Hepatocyte (in vitro differentiated cells): ENCODE results near the gene TENT5C.

Experiments
- EZH2 ChIP-seq: fragments of 200-600 bp; sonication (generic); IDR thresholded peaks from 2 replicates; pipeline ENCODE4 v1.6.1; 2016; ENCODE audit warnings: antibody characterized with exemption, mild to moderate bottlenecking, borderline replicate concordance
- EZH2phosphoT487 ChIP-seq: fragments of 200-600 bp; sonication (generic); IDR thresholded peaks from one replicate; pipeline ENCODE4 v1.6.1; 2018; ENCODE audit warnings: antibody characterized with exemption, mild to moderate bottlenecking, low read depth, moderate library complexity; ENCODE audit not compliant: unreplicated experiment, severe bottlenecking
- TF ChIP-seq, protein P1 (sequence below): fragments of 200-600 bp; sonication (generic); IDR thresholded peaks from 2 replicates; pipeline ENCODE4 v1.5.1; 2016; ENCODE audit warnings: antibody characterized with exemption, mild to moderate bottlenecking; ENCODE audit not compliant: poor library complexity

DNA sequence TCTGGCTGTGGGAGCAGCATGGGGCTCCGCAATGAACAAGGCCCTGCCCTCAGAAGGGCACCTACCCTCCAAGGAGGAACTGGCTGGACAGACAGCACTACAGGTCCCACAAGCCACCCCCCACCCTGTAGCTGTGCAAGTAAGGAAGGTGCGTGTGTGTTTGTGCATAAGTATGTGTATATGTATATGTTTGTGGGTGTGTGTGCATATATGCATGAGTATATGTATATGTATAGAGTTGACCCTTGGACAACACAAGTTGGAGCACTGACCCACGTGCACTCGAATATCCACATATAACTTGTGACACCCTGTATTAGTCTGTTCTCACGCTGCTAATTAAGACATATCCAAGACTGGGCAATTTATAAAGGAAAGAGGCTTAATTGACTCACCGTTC lies 22.6 kb upstream of the TENT5C start:
- TF ChIP-seq, protein P1, sequence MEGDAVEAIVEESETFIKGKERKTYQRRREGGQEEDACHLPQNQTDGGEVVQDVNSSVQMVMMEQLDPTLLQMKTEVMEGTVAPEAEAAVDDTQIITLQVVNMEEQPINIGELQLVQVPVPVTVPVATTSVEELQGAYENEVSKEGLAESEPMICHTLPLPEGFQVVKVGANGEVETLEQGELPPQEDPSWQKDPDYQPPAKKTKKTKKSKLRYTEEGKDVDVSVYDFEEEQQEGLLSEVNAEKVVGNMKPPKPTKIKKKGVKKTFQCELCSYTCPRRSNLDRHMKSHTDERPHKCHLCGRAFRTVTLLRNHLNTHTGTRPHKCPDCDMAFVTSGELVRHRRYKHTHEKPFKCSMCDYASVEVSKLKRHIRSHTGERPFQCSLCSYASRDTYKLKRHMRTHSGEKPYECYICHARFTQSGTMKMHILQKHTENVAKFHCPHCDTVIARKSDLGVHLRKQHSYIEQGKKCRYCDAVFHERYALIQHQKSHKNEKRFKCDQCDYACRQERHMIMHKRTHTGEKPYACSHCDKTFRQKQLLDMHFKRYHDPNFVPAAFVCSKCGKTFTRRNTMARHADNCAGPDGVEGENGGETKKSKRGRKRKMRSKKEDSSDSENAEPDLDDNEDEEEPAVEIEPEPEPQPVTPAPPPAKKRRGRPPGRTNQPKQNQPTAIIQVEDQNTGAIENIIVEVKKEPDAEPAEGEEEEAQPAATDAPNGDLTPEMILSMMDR, result no peak
- TF ChIP-seq EZH2phosphoT487 (no peak), EZH2 (no peak)
